AG04450 (cell line): ENCODE measurements around the gene ARHGAP6. TPM values are rescaled to one million over a fixed set of nuclear protein-coding genes. Genes with fewer than 3 reads are reported as not detected.

Experiments used
- CTCF ChIA-PET: fragments of 300-600, 350-600 bp; formaldehyde crosslinking; extraction: SDS; loops from one replicate; lab custom pipeline; 2022; ENCODE audit warnings: antibody characterized with exemption, inconsistent platforms; lab: Charles Lee
- POLR2A ChIA-PET: fragments of 350-600 bp; formaldehyde crosslinking; extraction: SDS; loops from one replicate; lab custom pipeline; 2021; ENCODE audit warnings: antibody characterized with exemption, inconsistent platforms; lab: Yijun Ruan, JAX
- DNase-seq: peaks from one replicate; pipeline ENCODE4 v3.0.0-alpha.2; 2011; ENCODE audit warnings: low read depth, low spot score
- H3K27ac ChIP-seq: one replicate; pipeline ENCODE4 v1.5.1; 2012; ENCODE audit warnings: low read depth, low read length, control low read depth
- H3K27me3 ChIP-seq: one replicate; pipeline ENCODE4 v1.6.0; 2012; ENCODE audit warnings: low read length; ENCODE audit not compliant: control insufficient read depth, insufficient read depth
- H3K4me3 ChIP-seq: 2 replicates; pipeline ENCODE4 v1.5.1; 2011; ENCODE audit warnings: mild to moderate bottlenecking, low read depth, low read length, control low read depth
- H3K9me3 ChIP-seq: 2 replicates; pipeline ENCODE4 v1.5.1; 2012; ENCODE audit warnings: low read length; ENCODE audit not compliant: control insufficient read depth, insufficient read depth
- polyA plus RNA-seq: library from polyadenylated mRNA; depleted of rRNA; stranded (reverse); fragments of >200 nt; gene quantifications from 2 replicates; pipeline ENCODE4 v1.2.3, GENCODE V29; 2011
- TF ChIP-seq, protein P1 (sequence below): IDR thresholded peaks from 2 replicates; pipeline ENCODE4 v1.5.1; 2011; ENCODE audit warnings: low read depth, low read length, control low read depth, inconsistent platforms

The ARHGAP6 gene
- polyA plus RNA-seq, 1 experiment: 4.0 TPM

DNA sequence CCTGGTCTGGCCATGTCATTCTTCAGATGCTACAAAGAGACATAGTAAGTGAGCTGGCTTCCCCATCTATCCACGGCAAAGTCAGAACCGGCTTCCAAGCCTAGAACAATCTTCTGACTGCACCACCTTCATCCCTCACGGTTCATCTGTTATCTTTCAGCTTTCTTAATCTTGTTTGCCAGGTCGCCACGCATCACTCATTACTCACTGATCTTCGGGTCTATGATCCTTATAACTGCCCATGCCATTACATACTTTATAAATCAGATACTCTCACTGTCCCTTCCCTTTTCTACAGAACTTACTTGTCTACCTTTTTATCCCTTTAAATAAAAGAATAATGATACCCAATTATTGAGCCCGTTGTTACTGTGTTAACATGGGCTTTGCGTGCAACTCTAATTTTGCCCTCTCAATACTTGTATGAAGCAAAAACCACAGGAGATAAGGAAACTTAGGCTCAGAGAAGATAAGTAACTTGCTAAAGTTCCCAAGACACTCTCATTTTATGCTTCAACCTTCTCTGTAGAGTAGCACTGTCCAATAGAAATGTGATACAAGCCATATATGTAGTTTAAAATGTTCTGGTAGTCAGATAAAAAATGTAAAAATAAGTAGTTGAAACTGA lies 200.8 kb downstream of the ARHGAP6 start:
- no peak for DNase-seq
- H3K9me3 ChIP-seq: no peaks in the 10 kb centered on the region
- H3K4me3 ChIP-seq: no peak overlapping the region
- ChIA-PET CTCF (interaction anchor here (1.1 kb wide), 1 partner anchor 84 kb away, joined by 5 read pairs; no protein-coding TSS in a partner anchor), POLR2A (no interaction called here)
- H3K27me3 ChIP-seq: no peaks in the 10 kb centered on the region
- TF ChIP-seq, protein P1, sequence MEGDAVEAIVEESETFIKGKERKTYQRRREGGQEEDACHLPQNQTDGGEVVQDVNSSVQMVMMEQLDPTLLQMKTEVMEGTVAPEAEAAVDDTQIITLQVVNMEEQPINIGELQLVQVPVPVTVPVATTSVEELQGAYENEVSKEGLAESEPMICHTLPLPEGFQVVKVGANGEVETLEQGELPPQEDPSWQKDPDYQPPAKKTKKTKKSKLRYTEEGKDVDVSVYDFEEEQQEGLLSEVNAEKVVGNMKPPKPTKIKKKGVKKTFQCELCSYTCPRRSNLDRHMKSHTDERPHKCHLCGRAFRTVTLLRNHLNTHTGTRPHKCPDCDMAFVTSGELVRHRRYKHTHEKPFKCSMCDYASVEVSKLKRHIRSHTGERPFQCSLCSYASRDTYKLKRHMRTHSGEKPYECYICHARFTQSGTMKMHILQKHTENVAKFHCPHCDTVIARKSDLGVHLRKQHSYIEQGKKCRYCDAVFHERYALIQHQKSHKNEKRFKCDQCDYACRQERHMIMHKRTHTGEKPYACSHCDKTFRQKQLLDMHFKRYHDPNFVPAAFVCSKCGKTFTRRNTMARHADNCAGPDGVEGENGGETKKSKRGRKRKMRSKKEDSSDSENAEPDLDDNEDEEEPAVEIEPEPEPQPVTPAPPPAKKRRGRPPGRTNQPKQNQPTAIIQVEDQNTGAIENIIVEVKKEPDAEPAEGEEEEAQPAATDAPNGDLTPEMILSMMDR: no peak
- H3K27ac ChIP-seq: no peak overlapping the region

DNA sequence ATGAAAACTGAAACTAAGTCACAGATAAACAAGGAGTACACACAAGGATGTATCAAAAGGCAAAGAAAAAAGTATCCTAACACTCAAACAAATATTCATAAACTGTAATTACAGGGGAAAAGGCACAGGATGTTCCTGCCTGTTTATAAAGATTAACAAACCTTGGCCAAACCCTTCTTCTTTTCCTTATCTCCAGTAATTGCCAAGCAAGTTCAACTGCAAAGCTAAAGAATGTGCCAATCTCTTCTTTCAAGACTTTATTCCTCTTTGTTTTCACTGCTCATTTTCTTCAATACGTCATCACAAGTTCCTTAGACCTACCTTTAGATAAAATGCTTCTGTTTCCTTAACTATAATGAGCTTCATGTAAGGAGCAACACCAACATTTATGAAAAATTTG lies 201.3 kb downstream of the ARHGAP6 start:
- POLR2A ChIA-PET: no interaction called here
- TF ChIP-seq, protein P1: no peak
- CTCF ChIA-PET: interaction anchor here (1.1 kb wide), 1 partner anchor 83 kb away, joined by 5 read pairs; no protein-coding TSS in a partner anchor
- Histone ChIP-seq H3K27me3 (no peaks in the 10 kb centered on the region), H3K9me3 (no peaks in the 10 kb centered on the region), H3K27ac (no peak overlapping the region), H3K4me3 (no peak overlapping the region)
- DNase-seq: no peak

DNA sequence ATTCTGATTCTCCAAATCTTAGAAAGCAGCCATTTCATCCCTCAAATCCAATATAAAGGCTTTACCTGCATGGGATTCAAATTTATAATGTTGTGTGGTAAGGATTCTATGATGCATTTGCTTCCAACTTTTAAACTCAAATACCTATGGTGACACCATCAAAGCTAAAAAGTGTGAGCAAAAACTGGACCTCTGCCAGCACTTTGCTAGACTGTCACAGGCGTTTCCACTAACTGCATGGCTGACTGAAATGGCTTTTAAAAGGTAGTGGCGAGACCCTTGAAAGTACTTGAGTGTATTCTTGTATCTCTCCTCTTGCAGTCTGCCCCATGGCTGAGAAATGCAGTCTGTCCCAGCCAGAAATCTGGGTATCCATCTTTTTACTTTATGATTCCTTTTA lies 203.1 kb downstream of the ARHGAP6 start:
- no peak for DNase-seq
- Histone ChIP-seq H3K27me3 (no peaks in the 10 kb centered on the region), H3K27ac (no peak overlapping the region), H3K9me3 (no peaks in the 10 kb centered on the region), H3K4me3 (no peak overlapping the region)
- CTCF ChIA-PET: no interaction called here
- POLR2A ChIA-PET: no interaction called here
- TF ChIP-seq, protein P1: no peak

DNA sequence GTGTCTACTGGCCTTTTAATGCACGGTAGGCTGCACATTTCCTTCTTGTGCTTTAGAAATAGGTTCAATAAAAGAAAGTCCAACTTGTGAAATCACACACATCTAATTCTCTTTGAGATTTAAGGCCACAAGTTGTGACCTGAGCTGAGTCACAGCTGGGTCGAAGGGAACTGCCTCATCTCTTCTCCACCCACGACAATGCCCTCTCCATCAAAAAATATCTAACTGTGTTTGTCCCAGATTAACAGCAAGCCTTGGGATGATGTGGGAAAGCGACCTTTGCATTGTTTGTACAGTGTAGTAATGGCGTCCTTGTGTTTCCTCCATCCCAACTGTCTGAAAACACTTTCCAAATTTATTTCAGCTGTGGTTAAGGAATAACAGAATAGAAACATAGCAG lies 203.6 kb downstream of the ARHGAP6 start:
- DNase-seq: no peak
- Histone ChIP-seq H3K27me3 (no peaks in the 10 kb centered on the region), H3K27ac (no peak overlapping the region), H3K4me3 (no peak overlapping the region), H3K9me3 (no peaks in the 10 kb centered on the region)
- ChIA-PET CTCF (no interaction called here), POLR2A (no interaction called here)
- TF ChIP-seq, protein P1: no peak

DNA sequence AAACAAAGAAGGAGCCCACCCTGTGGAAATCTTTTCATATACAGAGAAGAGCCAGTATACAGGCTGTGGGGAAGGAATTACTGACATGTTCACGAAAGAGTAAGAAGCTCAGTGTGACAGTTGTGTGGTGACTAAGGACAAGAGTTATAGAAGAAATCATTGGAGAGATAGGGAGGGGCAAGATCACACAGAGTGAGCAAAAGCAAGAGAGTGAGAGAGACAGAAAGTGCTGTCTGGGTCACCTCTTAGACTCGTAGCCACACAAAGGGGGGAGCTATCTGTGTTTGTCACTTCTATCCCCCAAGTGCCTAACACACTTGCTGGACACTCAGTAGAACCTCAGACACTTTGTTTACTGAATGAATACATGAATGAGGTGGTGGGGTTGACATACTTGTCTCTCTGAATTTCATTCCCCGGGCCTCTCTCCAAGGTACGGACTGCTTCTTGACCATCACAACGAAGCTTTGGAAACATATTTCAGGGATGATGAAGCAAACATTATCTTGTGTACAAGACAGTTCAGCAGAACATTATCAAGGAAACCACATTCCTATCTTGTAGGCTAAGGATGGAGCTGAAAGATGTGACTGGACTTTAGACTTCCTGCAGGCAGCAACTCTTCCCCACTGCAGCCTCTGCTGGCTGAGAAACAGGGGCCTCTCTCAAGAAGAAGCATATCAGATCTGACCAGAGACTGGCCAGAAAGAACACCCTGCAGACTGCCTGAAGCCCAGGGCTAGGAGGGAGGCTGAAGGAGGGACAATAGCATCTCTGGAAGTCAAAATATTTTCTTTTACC lies 204.3 kb downstream of the ARHGAP6 start:
- TF ChIP-seq, protein P1: no peak
- H3K27ac ChIP-seq: peak overlapping the region; percentile 39

More for the DNA sequence above, 204.3 kb downstream of the ARHGAP6 start:
- POLR2A ChIA-PET: no interaction called here
- Histone ChIP-seq H3K9me3 (no peaks in the 10 kb centered on the region), H3K27me3 (no peaks in the 10 kb centered on the region), H3K4me3 (no peak overlapping the region)
- DNase-seq: no peak
- CTCF ChIA-PET: no interaction called here
